MM.1S (cell line): ENCODE results near the gene VGLL4.

Experiments used
- CTCF ChIP-seq: fragments of 300-600 bp; sonication (generic); IDR thresholded peaks from 2 replicates; pipeline ENCODE4 v1.5.1; 2016; ENCODE audit warnings: antibody characterized with exemption, low read length, mixed read lengths
- EZH2 ChIP-seq: fragments of 300-600 bp; sonication (generic); optimal IDR thresholded peaks from 2 replicates; pipeline ENCODE3; 2017; ENCODE audit warnings: low read depth, mild to moderate bottlenecking, antibody characterized with exemption, low read length, mixed read lengths

DNA sequence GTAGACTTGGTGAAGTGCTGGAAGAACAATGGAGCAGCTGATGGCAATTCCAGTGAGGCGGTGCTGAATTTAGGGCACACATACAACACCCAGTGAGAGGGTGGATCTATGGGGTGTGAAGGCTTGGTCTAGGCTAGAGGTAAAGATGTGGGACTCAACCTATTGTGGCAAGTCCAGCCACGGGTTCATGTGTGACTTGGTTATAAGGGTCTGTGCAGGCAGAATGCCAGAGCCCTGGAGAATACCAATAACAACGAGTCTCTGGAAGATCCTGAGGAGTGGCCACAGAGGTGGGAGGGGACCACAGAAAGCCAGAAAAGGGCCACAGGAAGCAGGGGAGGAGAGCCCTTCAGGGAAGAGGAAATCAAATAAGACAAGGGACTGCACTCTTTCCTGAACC, 55.0 kb downstream of the VGLL4 start:
- no peak for TF ChIP-seq CTCF
- TF ChIP-seq EZH2 = no peak
